HUDEP-2 (cell line): Measurements from ENCODE around the gene SPATA18.

ENCODE experiments used
- DNase-seq, 76 experiments: peaks; one replicate each; lab custom pipeline; 2025; ENCODE audit not compliant: unreplicated experiment in 76 of 76; lab: John Stamatoyannopoulos, UW

The SPATA18 gene

GRCh38 chr4:52051213-52051614 lies at the start of gene SPATA18:
SPATA18 (plus strand) TSS chr4:52051304; CDS start chr4:52051705, 401 bp downstream.
- DNase-seq: no peak

GRCh38 chr4:52001616-52002015 lies 49.5 kb upstream of the SPATA18 start:
- no peak for DNase-seq

GRCh38 chr4:52004414-52004813 lies 46.7 kb upstream of the SPATA18 start:
- no peak for DNase-seq

- no peak for DNase-seq
Measured at GRCh38 chr4:52005604-52006273, 45.4 kb upstream of the SPATA18 start.

GRCh38 chr4:52006887-52007286 lies 44.2 kb upstream of the SPATA18 start:
- no peak for DNase-seq

GRCh38 chr4:52010986-52011385 lies 40.1 kb upstream of the SPATA18 start:
- no peak for DNase-seq

- no peak for DNase-seq
Measured at GRCh38 chr4:52012651-52013050, 38.5 kb upstream of the SPATA18 start.

GRCh38 chr4:52014903-52015302 lies 36.2 kb upstream of the SPATA18 start:
- DNase-seq: no peak

- no peak for DNase-seq
Measured at GRCh38 chr4:52015366-52015765, 35.7 kb upstream of the SPATA18 start.

- no peak for DNase-seq
Measured at GRCh38 chr4:52016981-52017380, 34.1 kb upstream of the SPATA18 start.

GRCh38 chr4:52017814-52018213 lies 33.3 kb upstream of the SPATA18 start:
- DNase-seq: no peak

GRCh38 chr4:52019936-52020657 lies 31.0 kb upstream of the SPATA18 start, which contains the start of gene LRRC66:
LRRC66 (minus strand) TSS chr4:52020363; CDS start chr4:52017613, 2,750 bp downstream.
- no peak for DNase-seq

- DNase-seq: no peak
Measured at GRCh38 chr4:52028970-52029369, 22.1 kb upstream of the SPATA18 start.

GRCh38 chr4:52032005-52032404 lies 19.1 kb upstream of the SPATA18 start:
- no peak for DNase-seq

GRCh38 chr4:52035190-52035589 lies 15.9 kb upstream of the SPATA18 start:
- no peak for DNase-seq

- no peak for DNase-seq
Measured at GRCh38 chr4:52036886-52037530, 14.1 kb upstream of the SPATA18 start.

GRCh38 chr4:52037689-52038102 lies 13.4 kb upstream of the SPATA18 start:
- no peak for DNase-seq

- DNase-seq: peak in 6 of 76 experiments; percentile 5 to 18 (median 8)
Measured at GRCh38 chr4:52038103-52038912, 12.8 kb upstream of the SPATA18 start, which contains the start of gene SGCB. SGCB (minus strand) TSS chr4:52038299; CDS start chr4:52038259, 40 bp downstream.

- no peak for DNase-seq
Measured at GRCh38 chr4:52045028-52045427, 6.1 kb upstream of the SPATA18 start.

- no peak for DNase-seq
Measured at GRCh38 chr4:52049266-52049665, 1.8 kb upstream of the SPATA18 start.
